ENCODE measurements around the gene HEXIM2. TPM values are rescaled to one million over a fixed set of nuclear protein-coding genes. Genes with fewer than 3 reads are reported as not detected.

Gene HEXIM2
- total and polyA plus RNA-seq, 2 of the 13 experiments (the other 11 are each of a cell fraction or from before 2014, with no cell fraction given) = 27.1 to 32.4 TPM

DNA sequence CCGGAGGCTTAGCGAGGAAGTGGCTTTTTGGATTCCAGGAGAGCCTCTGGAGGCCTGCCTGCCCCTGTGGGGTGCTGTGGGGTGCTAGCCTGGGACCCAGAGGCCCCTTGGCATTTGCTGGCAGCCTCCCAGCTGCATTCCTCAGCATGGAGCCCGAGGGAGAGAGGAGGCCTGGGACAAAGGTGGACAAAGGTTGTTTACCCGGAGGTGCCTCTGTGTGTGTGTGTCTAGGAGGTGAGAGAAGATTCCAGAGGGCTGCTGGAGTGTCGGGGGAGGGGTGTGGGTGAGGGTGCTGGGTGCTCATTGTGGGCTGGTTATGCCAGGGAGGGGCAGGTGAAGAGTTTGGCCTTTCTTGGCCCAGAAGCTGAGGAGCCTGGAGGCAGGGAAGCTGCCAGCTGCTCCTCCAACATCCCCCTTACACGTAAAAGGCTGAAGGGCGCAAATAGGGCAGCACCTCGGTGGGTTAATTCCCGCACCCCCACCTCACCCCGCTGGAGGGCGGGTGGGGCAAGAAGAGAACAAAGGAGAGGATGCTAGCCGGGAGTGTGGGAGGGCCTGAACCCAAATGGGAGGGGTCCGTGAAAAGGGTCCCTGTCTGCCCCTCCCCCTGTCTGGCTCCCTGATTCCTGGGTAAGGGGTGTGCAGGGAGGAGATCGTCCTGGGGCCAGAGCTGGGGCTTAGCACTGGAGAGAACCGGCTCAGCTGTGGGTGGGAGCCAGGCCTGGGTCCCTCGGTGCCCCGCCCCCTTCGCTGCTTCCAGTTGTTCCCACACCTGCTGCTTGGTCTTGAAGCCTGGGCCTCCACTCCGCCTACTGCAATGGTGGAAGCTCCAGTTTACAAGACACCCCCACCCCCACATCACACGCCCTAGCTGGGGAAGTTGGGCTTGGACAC lies 9.9 kb downstream of the HEXIM2 start (continued):
- TF ChIP-seq, protein P1, sequence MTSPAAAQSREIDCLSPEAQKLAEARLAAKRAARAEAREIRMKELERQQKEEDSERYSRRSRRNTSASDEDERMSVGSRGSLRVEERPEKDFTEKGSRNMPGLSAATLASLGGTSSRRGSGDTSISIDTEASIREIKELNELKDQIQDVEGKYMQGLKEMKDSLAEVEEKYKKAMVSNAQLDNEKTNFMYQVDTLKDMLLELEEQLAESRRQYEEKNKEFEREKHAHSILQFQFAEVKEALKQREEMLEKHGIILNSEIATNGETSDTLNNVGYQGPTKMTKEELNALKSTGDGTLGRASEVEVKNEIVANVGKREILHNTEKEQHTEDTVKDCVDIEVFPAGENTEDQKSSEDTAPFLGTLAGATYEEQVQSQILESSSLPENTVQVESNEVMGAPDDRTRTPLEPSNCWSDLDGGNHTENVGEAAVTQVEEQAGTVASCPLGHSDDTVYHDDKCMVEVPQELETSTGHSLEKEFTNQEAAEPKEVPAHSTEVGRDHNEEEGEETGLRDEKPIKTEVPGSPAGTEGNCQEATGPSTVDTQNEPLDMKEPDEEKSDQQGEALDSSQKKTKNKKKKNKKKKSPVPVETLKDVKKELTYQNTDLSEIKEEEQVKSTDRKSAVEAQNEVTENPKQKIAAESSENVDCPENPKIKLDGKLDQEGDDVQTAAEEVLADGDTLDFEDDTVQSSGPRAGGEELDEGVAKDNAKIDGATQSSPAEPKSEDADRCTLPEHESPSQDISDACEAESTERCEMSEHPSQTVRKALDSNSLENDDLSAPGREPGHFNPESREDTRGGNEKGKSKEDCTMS (CRISPR knock-in tag; conservative IDR thresholded peaks at IDR 0.05) = no peak
- TF ChIP-seq ZNF841 (CRISPR knock-in tag; IDR thresholded peaks at IDR 0.05; ENCODE audit: borderline replicate concordance) (no peak), CEBPG (CRISPR knock-in tag; IDR thresholded peaks at IDR 0.05) (peak; percentile 9; the same call in 1 of the 2 replicates), TEAD3 (CRISPR knock-in tag; optimal IDR thresholded peaks at IDR 0.05; ENCODE audit: borderline replicate concordance) (peak; percentile 98), TCF12 (IDR thresholded peaks at IDR 0.05) (no peak), TCF12 (CRISPR knock-in tag; IDR thresholded peaks at IDR 0.05) (no peak; the same call in 1 of the 2 replicates), ZNF33A (CRISPR knock-in tag; IDR thresholded peaks at IDR 0.05; ENCODE audit: borderline replicate concordance) (no peak), MED8 (CRISPR knock-in tag; IDR thresholded peaks at IDR 0.05; ENCODE audit: insufficient replicate concordance) (no peak), RFXANK (CRISPR knock-in tag; IDR thresholded peaks at IDR 0.05) (no peak), XRCC5 (optimal IDR thresholded peaks at IDR 0.05; ENCODE audit: low read length) (peak; percentile 11), HOXA9 (CRISPR knock-in tag; IDR thresholded peaks at IDR 0.05; ENCODE audit: borderline replicate concordance) (no peak), SKI (IDR thresholded peaks at IDR 0.05; ENCODE audit: partially characterized antibody) (peak; percentile 51), PHF21A (CRISPR knock-in tag; IDR thresholded peaks at IDR 0.05) (peak; percentile 98)
- TF ChIP-seq, protein P2, sequence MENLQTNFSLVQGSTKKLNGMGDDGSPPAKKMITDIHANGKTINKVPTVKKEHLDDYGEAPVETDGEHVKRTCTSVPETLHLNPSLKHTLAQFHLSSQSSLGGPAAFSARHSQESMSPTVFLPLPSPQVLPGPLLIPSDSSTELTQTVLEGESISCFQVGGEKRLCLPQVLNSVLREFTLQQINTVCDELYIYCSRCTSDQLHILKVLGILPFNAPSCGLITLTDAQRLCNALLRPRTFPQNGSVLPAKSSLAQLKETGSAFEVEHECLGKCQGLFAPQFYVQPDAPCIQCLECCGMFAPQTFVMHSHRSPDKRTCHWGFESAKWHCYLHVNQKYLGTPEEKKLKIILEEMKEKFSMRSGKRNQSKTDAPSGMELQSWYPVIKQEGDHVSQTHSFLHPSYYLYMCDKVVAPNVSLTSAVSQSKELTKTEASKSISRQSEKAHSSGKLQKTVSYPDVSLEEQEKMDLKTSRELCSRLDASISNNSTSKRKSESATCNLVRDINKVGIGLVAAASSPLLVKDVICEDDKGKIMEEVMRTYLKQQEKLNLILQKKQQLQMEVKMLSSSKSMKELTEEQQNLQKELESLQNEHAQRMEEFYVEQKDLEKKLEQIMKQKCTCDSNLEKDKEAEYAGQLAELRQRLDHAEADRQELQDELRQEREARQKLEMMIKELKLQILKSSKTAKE (CRISPR knock-in tag; IDR thresholded peaks at IDR 0.05; ENCODE audit: borderline replicate concordance) = peak; percentile 85; the same call in 1 of the 2 replicates
- TF ChIP-seq, protein P3, sequence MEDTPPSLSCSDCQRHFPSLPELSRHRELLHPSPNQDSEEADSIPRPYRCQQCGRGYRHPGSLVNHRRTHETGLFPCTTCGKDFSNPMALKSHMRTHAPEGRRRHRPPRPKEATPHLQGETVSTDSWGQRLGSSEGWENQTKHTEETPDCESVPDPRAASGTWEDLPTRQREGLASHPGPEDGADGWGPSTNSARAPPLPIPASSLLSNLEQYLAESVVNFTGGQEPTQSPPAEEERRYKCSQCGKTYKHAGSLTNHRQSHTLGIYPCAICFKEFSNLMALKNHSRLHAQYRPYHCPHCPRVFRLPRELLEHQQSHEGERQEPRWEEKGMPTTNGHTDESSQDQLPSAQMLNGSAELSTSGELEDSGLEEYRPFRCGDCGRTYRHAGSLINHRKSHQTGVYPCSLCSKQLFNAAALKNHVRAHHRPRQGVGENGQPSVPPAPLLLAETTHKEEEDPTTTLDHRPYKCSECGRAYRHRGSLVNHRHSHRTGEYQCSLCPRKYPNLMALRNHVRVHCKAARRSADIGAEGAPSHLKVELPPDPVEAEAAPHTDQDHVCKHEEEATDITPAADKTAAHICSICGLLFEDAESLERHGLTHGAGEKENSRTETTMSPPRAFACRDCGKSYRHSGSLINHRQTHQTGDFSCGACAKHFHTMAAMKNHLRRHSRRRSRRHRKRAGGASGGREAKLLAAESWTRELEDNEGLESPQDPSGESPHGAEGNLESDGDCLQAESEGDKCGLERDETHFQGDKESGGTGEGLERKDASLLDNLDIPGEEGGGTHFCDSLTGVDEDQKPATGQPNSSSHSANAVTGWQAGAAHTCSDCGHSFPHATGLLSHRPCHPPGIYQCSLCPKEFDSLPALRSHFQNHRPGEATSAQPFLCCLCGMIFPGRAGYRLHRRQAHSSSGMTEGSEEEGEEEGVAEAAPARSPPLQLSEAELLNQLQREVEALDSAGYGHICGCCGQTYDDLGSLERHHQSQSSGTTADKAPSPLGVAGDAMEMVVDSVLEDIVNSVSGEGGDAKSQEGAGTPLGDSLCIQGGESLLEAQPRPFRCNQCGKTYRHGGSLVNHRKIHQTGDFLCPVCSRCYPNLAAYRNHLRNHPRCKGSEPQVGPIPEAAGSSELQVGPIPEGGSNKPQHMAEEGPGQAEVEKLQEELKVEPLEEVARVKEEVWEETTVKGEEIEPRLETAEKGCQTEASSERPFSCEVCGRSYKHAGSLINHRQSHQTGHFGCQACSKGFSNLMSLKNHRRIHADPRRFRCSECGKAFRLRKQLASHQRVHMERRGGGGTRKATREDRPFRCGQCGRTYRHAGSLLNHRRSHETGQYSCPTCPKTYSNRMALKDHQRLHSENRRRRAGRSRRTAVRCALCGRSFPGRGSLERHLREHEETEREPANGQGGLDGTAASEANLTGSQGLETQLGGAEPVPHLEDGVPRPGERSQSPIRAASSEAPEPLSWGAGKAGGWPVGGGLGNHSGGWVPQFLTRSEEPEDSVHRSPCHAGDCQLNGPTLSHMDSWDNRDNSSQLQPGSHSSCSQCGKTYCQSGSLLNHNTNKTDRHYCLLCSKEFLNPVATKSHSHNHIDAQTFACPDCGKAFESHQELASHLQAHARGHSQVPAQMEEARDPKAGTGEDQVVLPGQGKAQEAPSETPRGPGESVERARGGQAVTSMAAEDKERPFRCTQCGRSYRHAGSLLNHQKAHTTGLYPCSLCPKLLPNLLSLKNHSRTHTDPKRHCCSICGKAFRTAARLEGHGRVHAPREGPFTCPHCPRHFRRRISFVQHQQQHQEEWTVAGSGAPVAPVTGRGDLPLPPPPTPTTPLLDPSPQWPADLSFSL (CRISPR knock-in tag; IDR thresholded peaks at IDR 0.05) = peak; percentile 59
- TF ChIP-seq, protein P4, sequence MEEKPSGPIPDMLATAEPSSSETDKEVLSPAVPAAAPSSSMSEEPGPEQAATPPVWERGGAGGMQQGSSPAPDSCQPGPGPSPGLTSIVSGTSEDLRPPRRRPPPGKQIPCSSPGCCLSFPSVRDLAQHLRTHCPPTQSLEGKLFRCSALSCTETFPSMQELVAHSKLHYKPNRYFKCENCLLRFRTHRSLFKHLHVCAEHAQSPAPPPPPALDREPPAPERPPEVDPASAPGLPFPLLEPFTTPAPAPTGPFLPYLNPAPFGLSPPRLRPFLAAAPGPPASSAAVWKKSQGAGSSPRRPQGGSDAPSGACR (CRISPR knock-in tag; IDR thresholded peaks at IDR 0.05) = peak; percentile 96
